ACC112 (cell line): ENCODE measurements around the gene ZNF521.

ENCODE experiments used
- H2AFZ ChIP-seq: fragments of 200-600 bp; sonication (generic); one replicate; pipeline ENCODE4 v1.6.0; 2017; ENCODE audit warnings: antibody characterized with exemption, low read length; ENCODE audit not compliant: unreplicated experiment
- H3K27ac ChIP-seq: fragments of 200-600 bp; sonication (generic); 2 replicates; pipeline ENCODE4 v1.5.1; 2014; ENCODE audit warnings: low read depth, mild to moderate bottlenecking, antibody characterized with exemption, low read length, moderate library complexity
- H3K27me3 ChIP-seq: fragments of 200-600 bp; sonication (generic); 2 replicates; pipeline ENCODE4 v1.6.1; 2014; ENCODE audit warnings: mild to moderate bottlenecking, antibody characterized with exemption, low read length, moderate library complexity, mixed read lengths; ENCODE audit not compliant: insufficient read depth
- H3K36me3 ChIP-seq: fragments of 200-600 bp; sonication (generic); 2 replicates; pipeline ENCODE4 v1.6.1; 2016; ENCODE audit warnings: mild to moderate bottlenecking, antibody characterized with exemption, low read length, moderate library complexity, mixed read lengths; ENCODE audit not compliant: insufficient read depth
- H3K4me1 ChIP-seq: fragments of 200-600 bp; sonication (generic); one replicate; pipeline ENCODE4 v1.6.1; 2016; ENCODE audit warnings: low read length, mixed read lengths; ENCODE audit not compliant: insufficient read depth, unreplicated experiment, control insufficient read depth
- H3K4me3 ChIP-seq: fragments of 200-600 bp; sonication (generic); 2 replicates; pipeline ENCODE4 v1.5.1; 2014; ENCODE audit warnings: mild to moderate bottlenecking, low read depth, low read length
- H3K79me2 ChIP-seq: fragments of 200-600 bp; sonication (generic); one replicate; pipeline ENCODE4 v1.6.0; 2016; ENCODE audit warnings: low read length; ENCODE audit not compliant: control insufficient read depth, unreplicated experiment, insufficient read depth

ZNF521 gene

DNA sequence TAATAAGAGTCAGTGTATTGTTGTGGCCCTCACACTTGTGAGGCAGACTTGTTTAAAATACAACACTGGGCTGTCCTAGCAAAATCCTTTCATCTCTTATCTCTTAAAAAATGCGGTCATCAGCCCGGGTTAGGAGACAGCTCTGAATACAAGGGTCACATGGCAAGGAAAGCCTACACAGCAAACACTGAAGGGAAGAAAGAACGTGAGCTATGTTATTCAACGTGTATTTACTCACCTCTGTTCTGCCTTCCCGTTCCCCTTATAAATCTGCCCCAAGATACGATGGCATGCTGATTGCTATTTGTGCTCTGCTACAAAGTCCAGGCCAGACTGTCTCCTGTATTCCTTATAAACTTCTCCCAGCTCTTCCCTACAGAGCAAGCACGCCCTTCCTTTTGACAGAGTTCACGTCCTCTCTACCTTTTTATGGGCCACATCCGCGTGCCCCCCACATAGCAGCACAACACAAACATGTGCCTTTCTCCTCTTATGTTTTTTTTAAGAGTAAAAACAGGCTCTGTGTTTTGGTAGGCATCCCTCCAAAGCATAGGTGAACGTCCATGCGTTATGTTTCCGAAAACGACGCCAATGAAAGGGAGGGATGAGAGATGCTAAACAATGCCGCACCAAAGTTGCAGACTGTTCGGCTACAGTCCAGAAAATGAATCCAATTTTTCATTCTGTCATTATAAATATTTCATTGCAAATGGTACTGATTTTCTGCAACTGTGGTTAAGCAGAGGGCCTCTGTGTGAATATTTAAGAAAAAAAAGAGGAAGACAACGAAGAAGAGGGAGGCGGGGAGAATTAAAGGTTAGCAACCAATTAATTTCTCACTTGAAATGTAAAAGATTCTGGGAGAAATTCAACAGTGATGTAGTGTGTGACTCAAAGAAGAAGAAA, 274.7 kb downstream of the ZNF521 start:
- Histone ChIP-seq H3K4me3 (no peak overlapping the region), H3K36me3 (no peaks in the 10 kb centered on the region), H3K27ac (no peak overlapping the region), H3K27me3 (no peaks in the 10 kb centered on the region), H3K4me1 (no peaks in the 10 kb centered on the region), H2AFZ (no peak overlapping the region), H3K79me2 (no peaks in the 10 kb centered on the region)

DNA sequence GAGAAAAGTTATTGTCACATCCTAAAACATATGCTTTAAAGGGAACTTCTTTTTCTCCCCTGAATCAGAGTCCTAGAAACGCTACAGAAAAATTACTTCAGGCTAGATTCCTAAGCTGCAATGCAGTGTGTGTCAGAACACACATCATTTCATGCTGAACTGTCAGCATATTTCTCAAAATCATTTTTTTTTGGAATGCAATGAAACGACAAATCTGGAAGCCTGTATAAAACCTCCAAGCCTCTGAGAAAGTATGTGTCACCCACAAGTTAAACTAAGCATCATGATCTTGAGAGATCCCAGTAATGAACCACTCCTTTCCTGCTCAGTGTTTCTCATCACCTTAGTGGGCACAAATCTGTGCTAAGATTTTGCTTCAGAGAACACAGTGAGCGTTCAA, 276.2 kb downstream of the ZNF521 start:
- Histone ChIP-seq H3K36me3 (no peaks in the 10 kb centered on the region), H3K27me3 (no peaks in the 10 kb centered on the region), H3K4me3 (no peak overlapping the region), H3K79me2 (no peaks in the 10 kb centered on the region), H3K27ac (no peak overlapping the region), H2AFZ (no peak overlapping the region), H3K4me1 (no peaks in the 10 kb centered on the region)

DNA sequence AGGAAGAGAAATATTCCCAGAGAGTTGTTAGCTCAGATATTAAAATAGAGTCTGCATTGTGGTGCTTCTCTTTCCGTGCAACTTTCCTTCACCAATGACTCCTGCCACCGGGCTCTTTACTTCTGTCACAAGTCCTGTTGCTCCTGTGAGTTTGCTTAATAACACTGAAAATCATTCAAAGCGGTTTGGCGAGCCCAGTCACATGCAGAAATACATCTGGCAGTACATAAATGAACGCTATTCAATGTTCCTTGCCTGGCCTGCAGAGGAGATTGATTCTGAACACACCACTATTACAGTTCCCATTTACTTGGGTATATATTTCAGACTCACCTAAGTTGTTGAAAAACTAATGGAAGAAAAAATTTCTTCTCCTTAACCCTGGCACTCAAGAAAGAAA, 276.6 kb downstream of the ZNF521 start:
- Histone ChIP-seq H2AFZ (no peak overlapping the region), H3K79me2 (no peaks in the 10 kb centered on the region), H3K4me1 (no peaks in the 10 kb centered on the region)

DNA sequence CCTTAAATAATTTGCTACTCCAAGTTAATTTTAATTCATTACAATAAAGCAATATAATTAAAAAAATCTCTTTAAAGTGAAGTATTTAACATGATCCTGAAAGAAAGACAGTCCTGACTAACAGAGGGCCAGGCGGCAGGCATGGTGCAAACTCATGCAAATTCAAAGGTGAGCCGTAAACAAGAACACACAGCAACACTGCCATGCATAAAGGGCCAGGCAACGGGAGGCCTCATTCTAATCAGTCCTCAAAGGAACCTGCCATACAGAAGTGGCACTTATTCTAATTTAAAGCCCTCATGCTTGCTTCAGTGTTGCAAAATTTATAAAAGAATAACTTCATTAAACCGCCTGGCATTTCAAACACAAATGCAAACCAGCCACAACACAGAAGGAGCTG, 277.0 kb downstream of the ZNF521 start:
- no peaks in the 10 kb centered on the region for H3K4me1 ChIP-seq
- H3K4me3 ChIP-seq: no peak overlapping the region
- no peaks in the 10 kb centered on the region for H3K79me2 ChIP-seq
- no peak overlapping the region for H3K27ac ChIP-seq
- no peaks in the 10 kb centered on the region for H3K36me3 ChIP-seq
- H2AFZ ChIP-seq: no peak overlapping the region
- H3K27me3 ChIP-seq: no peaks in the 10 kb centered on the region

More for the DNA sequence above, 276.6 kb downstream of the ZNF521 start:
- H3K27me3 ChIP-seq: no peaks in the 10 kb centered on the region
- H3K4me3 ChIP-seq: no peak overlapping the region
- H3K27ac ChIP-seq: no peak overlapping the region
- H3K36me3 ChIP-seq: no peaks in the 10 kb centered on the region

DNA sequence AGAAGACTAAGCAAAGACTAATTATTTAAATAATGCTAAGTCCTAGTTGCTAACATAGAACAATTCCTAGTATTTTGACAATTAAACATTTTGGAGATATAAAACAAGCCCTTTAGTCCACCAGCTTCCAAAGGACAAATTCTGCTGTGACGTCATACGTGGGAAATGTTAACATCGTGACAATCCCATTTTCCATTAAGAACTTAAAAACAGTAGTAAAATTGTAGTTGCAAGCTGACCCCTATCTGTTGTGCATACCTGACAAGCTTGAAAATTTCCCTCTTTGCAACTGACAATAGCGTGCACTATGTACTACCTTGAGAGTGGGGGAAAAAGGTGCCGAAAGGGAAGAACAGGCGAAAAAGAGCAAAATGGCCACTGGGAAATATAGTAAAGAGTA, 279.8 kb downstream of the ZNF521 start:
- no peak overlapping the region for H2AFZ ChIP-seq
- H3K79me2 ChIP-seq: no peaks in the 10 kb centered on the region
- no peaks in the 10 kb centered on the region for H3K4me1 ChIP-seq
- no peaks in the 10 kb centered on the region for H3K36me3 ChIP-seq
- no peak overlapping the region for H3K4me3 ChIP-seq
- H3K27ac ChIP-seq: no peak overlapping the region
- H3K27me3 ChIP-seq: no peaks in the 10 kb centered on the region

DNA sequence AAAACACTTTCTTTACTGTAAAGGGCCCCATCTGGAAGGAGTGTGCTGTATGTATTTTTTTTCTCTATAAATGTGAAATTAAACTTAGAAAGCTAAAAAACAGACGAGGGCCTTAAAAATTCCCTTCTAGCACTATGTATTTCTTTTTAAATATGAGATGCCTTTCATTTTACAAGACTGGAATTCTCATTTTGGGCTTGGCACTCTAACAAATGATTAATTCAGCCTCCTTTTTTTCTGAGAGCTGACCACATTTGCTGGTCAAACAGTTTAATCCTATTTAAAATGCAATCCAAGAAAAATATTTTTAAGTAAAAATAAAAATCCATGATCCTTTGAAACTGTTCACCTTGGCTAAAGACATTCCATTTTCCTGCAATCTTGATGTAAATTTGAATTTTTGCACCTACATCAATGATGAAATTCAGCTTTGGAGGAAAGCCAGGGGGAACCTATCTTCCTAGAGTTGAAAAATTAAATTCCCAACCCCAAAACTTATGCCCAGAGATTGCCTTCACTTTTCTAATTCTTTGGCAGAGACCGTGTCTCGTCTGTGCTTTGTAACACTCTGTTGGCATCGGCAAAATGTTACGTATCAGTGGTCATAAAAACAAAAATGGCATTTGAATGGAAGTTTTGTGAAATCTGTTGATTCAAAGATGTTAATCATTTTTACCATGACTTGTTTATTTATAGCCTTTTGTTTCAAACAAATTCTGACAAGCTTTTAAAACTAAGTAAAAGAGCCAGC, 284.5 kb downstream of the ZNF521 start:
- H3K36me3 ChIP-seq: no peaks in the 10 kb centered on the region
- H3K79me2 ChIP-seq: no peaks in the 10 kb centered on the region
- H3K27ac ChIP-seq: no peak overlapping the region
- H2AFZ ChIP-seq: no peak overlapping the region
- H3K27me3 ChIP-seq: no peaks in the 10 kb centered on the region
- no peaks in the 10 kb centered on the region for H3K4me1 ChIP-seq
- no peak overlapping the region for H3K4me3 ChIP-seq

DNA sequence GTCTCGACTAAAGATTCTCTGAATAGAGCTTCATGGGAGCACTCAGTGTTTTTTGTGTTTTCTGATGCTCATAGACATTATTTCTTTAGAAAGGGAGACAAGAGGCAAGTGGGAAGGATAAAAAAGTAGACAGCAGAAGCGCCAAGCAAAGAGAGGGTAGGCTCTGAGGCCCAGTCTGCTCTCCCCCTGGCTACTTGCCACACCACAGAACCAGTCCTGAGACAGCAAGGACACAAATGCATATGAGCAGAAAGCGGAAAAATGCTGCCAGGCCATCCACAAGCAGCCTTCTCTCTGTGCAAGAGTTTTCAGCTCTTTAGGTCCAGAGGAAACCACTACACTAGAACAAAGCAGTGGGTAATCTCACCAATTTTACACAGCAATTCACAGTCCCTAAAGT, 285.4 kb downstream of the ZNF521 start:
- Histone ChIP-seq H3K4me1 (no peaks in the 10 kb centered on the region), H3K79me2 (no peaks in the 10 kb centered on the region), H2AFZ (no peak overlapping the region), H3K27me3 (no peaks in the 10 kb centered on the region), H3K27ac (no peak overlapping the region), H3K36me3 (no peaks in the 10 kb centered on the region), H3K4me3 (no peak overlapping the region)

DNA sequence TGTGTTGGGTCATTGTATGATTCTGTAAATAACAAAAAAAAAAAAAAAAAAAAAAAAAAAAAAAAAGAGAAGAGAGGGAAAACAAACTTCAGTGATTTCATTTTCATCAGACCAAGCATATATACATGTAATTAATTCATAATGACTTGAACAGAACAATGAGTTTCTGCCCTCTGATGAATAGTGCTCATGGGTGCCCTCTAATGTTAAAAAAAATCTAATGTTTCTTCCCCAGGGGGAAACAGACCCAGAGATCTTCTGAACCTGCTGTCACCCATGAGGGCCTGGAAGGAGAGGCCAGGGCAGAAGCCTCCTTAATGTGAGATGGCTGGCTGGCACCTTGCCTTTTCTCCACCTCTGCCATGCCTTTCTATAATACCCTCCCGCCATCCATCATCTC, 289.2 kb downstream of the ZNF521 start:
- no peaks in the 10 kb centered on the region for H3K36me3 ChIP-seq
- H3K4me3 ChIP-seq: no peak overlapping the region
- H3K27me3 ChIP-seq: no peaks in the 10 kb centered on the region
- H3K27ac ChIP-seq: no peak overlapping the region
- no peaks in the 10 kb centered on the region for H3K4me1 ChIP-seq
- H2AFZ ChIP-seq: no peak overlapping the region
- H3K79me2 ChIP-seq: no peaks in the 10 kb centered on the region

DNA sequence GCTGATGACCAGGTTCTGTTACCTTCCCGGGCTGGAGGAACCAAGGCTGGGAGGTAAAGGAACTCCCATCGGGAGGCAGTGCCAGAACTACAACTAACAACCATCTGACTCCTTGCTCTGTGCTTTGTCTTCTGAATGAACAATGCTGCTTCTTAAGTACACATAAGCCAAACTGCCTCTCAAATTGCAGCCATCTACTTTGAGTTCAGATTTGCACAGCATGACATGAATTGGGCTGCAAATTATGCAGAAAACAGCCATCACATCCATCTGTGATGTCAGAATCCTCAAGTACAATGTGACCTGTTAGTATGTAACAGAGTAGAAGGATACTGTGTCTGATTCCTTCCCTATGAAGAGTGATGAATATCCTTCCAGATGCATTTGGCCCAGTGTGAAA, 290.6 kb downstream of the ZNF521 start:
- Histone ChIP-seq H3K27me3 (no peaks in the 10 kb centered on the region), H2AFZ (no peak overlapping the region), H3K79me2 (no peaks in the 10 kb centered on the region)

DNA sequence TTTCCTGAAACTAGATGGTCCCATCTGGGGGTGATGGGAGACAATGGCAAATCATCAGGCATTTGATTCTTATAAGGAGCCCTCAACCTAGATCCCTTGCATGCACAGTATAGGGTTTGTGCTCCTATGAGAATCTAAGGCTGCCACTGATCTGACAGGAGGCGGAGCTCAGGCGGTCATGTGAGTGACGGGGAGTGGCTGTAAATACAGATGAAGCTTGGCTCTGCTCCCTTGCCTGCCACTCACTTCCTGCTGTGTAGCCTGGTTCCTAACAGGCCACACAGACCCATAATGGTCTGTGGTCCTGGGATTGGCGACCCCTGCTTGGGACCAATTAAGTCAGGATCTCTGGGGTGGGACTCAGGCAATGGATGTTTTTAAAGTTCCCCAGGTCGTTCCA, 293.4 kb downstream of the ZNF521 start:
- H3K79me2 ChIP-seq: no peaks in the 10 kb centered on the region
- H3K36me3 ChIP-seq: no peaks in the 10 kb centered on the region
- no peaks in the 10 kb centered on the region for H3K27me3 ChIP-seq
- H2AFZ ChIP-seq: no peak overlapping the region
- no peak overlapping the region for H3K4me3 ChIP-seq
- H3K27ac ChIP-seq: no peak overlapping the region
- H3K4me1 ChIP-seq: no peaks in the 10 kb centered on the region

More for the DNA sequence above, 290.6 kb downstream of the ZNF521 start:
- no peak overlapping the region for H3K27ac ChIP-seq
- no peaks in the 10 kb centered on the region for H3K4me1 ChIP-seq
- no peak overlapping the region for H3K4me3 ChIP-seq
- no peaks in the 10 kb centered on the region for H3K36me3 ChIP-seq
